Astrocyte of the spinal cord (primary cell): ENCODE measurements around the gene CDCA5.

Source experiments
- DNase-seq: peaks from one replicate; pipeline ENCODE4 v3.0.0; 2011; ENCODE audit warnings: low read depth, low spot score
- H3K4me3 ChIP-seq: 2 replicates; pipeline ENCODE4 v1.5.1; 2011; ENCODE audit warnings: low read depth, mild to moderate bottlenecking, low read length, moderate library complexity
- in situ Hi-C: cut with HindIII; loops from 2 replicates; pipeline ENCODE4 v1.10.0; 2017; ENCODE audit warnings: low sequenced_read_pairs
- TF ChIP-seq, protein P1 (sequence below): IDR thresholded peaks from 2 replicates; pipeline ENCODE4 v1.5.1; 2012; ENCODE audit warnings: low read depth, mild to moderate bottlenecking, low read length, inconsistent platforms

CDCA5 gene

DNA sequence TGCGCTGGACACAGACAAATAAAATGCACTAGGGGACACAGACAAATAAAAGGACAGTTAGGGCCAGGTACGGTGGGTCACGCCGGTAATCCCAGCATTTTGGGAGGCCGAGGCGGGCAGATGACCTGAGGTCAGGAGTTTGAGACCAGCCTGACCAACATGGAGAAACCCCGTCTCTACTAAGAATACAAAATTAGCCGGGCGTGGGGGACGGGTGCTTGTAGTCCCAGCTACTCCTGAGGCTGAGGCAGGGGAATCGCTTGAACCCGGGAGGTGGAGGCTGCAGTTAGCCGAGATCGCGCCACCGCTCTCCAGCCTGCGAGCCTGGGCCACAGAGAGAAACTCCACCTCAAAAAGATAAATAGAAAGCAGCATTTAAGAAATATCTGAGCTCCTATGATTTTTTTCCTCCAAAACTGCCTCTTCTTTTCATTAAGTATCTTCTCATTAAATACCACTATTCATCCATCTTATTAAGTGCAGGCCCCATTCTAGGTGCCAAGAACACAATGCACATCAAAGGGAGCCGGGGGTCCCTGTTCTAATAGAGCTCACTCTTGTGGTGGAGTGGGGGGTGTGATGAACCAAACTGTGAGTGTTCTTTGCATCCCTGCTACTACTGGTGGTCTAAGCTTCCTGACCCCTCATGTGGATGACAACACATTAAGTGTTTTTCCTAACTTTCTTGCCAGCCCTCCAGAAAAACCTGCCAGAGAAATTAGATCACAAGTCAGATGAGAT lies 34.4 kb upstream of the CDCA5 start:
- DNase-seq: no peak
- in situ Hi-C loops: no loop called here
- no peak overlapping the region for H3K4me3 ChIP-seq
- TF ChIP-seq, protein P1, sequence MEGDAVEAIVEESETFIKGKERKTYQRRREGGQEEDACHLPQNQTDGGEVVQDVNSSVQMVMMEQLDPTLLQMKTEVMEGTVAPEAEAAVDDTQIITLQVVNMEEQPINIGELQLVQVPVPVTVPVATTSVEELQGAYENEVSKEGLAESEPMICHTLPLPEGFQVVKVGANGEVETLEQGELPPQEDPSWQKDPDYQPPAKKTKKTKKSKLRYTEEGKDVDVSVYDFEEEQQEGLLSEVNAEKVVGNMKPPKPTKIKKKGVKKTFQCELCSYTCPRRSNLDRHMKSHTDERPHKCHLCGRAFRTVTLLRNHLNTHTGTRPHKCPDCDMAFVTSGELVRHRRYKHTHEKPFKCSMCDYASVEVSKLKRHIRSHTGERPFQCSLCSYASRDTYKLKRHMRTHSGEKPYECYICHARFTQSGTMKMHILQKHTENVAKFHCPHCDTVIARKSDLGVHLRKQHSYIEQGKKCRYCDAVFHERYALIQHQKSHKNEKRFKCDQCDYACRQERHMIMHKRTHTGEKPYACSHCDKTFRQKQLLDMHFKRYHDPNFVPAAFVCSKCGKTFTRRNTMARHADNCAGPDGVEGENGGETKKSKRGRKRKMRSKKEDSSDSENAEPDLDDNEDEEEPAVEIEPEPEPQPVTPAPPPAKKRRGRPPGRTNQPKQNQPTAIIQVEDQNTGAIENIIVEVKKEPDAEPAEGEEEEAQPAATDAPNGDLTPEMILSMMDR: no peak

DNA sequence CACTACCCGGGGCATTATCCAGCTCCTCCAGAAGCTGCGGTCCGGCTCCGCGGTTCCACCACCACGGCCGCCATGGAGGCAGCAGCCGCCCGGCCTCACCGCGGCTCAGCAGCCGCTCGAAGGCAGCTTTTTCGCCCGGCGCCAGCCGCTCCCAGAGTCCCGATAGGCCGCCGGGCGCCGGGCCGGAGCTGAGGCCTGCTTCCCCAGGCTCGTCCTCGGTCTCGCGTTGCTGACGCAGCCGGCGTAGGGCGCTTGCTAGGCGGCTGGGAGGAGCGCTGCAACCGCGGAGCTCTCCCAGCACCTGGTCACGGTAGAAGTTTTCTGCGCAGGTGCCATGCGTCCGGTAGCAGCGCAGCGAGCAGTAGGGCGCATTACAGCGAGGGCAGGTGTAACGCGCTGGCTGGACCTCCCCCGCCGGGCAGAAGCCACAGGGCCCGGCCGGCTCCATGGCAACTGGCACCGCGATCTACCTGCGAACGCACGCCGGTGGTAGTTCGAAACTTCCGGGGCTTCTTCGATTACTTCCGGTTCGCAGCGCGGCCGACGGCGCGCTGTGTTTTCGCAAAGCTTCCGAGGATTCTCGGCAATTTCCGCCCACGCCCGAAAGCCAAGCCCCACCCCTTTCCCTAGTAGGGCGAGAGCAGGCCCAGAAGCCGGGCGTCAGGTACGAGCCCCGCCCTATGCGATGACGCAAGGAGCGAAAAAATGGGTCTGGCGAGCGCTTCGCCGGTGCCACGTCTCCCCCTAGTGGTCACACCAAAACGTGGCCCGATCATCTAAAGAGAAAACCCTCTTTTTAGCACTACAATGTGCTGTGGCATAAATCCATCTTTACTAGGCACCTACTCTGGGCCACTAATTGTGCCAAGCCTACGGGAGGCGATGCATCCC lies 33.6 kb upstream of the CDCA5 start, which contains the start of gene ZNHIT2:
Gene ZNHIT2 (minus strand): TSS at position 496 of the 891 bp plus-strand sequence. CDS start 48 bp downstream, at position 448.
- H3K4me3 ChIP-seq: peak within 1 kb of the TSS; percentile 84
- DNase-seq: peak; percentile 99
- in situ Hi-C loops: no loop called here
- TF ChIP-seq, protein P1: peak; percentile 87

DNA sequence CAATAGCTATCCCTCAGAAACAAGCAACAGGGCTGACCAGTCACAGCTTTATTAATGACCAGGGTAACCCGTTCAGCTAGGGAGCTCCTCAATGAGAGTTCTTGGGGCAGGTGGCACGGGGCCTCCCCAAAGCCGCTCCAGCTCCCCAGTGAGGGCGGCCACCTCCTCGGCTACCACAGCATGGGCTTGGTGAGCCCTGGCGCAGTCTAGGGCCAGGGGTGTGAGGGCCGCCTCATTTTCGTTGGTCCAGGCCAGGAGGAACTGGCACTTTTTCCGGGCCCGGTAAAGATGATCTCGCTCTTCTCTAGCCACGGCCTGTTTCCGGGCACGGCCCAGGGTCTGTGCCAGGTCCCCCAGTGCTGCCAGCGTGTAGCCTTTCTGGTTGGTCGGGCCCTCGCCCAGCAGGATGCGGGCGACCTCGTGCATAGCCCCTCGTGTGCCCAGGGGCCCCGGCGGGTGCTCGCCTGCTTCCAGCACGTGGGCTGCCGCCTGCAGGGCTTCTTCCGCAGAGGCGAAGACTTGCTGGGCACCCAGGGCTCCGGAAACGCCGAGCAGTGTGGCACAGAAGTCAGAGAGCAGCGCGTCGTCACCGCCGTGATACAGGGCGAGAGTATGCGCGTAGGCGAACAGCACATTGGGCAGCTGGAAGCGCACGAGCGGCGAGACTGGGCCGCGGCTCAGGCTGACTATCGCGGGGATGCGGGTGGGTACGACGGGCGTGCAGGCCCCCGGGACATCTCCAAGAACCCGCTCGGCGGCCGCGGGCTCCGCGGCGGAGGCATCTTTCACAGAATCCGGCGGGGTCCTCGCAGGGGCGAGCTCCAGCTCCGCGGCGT lies 32.7 kb upstream of the CDCA5 start:
- TF ChIP-seq, protein P1: no peak

DNA sequence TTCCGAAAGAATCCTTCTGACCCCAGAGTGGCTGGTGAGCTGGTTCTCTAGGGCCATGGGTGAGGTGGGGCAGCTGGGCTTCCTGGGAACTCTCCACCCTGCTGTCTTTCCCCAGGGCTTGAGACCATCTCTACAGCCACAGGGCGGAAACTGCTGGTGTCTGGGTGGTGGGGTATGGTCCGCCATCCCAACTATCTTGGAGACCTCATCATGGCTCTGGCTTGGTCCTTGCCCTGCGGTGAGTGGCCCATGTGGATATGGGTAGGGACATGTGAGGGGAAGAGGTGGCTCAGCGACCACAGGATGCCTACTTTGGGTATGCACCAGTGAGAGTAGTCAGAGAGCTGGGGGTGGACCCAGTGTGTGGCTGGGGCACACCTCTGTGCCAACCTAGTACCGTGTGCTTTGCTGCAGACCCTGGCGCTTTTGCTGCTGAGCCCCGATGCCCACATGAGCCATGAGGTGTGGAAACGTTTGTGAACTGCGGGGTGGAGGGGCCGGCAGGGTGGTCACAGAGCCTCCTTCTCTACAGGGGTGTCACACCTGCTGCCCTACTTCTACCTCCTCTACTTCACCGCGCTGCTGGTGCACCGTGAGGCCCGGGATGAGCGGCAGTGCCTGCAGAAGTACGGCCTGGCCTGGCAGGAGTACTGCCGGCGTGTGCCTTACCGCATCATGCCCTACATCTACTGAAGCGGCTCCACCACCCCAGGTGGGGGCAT lies 31.7 kb upstream of the CDCA5 start:
- TF ChIP-seq, protein P1: no peak
- in situ Hi-C loops: no loop called here
- no peak overlapping the region for H3K4me3 ChIP-seq
- no peak for DNase-seq

More for the DNA sequence above, 32.7 kb upstream of the CDCA5 start:
- peak; percentile 21 for DNase-seq
- H3K4me3 ChIP-seq: peak overlapping the region; percentile 84
- in situ Hi-C loops: no loop called here

DNA sequence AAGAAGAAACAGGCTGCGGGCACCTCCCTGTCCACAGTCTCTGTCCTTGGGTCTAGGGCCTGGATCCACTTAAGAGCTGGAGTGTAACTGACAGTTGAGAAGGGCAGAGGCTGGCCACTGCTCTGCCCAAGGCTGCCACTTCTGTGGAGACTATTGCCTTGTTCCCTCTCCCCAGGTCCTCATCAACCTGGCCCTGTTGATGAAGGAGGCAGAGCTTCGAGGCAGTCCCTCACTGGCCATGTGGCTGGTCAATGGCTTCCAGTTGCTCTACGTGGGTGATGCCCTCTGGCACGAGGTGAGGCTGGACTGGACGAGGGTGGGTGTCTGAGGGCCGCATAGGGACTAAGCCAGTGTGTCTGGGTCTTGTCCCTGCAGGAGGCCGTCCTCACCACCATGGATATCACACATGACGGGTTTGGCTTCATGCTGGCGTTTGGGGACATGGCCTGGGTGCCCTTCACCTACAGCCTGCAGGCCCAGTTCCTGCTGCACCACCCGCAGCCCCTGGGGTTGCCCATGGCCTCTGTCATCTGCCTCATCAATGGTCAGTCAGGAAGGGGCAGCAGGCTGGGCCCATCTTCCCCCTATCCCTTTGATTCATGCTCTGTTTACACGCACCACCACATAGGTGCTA lies 30.8 kb upstream of the CDCA5 start:
- TF ChIP-seq, protein P1: no peak
- no peak for DNase-seq
- no peak overlapping the region for H3K4me3 ChIP-seq
- in situ Hi-C loops: no loop called here
